Stimulated activated CD4-positive, alpha-beta T cell treated with anti-CD3 and anti-CD28 coated beads, Interleukin-4, amount 100 ng/mL, for 1 hour (primary cell): ENCODE data around the gene ATG4C.
"Not testable (repeated sequence)": the region's sequence is repeated elsewhere in the genome, so short reads cannot be mapped to it uniquely, and the experiment has no call there.

Source experiments
- DNase-seq: peaks from one replicate; pipeline ENCODE4 v3.0.0-alpha.2; 2020

ATG4C gene

DNA sequence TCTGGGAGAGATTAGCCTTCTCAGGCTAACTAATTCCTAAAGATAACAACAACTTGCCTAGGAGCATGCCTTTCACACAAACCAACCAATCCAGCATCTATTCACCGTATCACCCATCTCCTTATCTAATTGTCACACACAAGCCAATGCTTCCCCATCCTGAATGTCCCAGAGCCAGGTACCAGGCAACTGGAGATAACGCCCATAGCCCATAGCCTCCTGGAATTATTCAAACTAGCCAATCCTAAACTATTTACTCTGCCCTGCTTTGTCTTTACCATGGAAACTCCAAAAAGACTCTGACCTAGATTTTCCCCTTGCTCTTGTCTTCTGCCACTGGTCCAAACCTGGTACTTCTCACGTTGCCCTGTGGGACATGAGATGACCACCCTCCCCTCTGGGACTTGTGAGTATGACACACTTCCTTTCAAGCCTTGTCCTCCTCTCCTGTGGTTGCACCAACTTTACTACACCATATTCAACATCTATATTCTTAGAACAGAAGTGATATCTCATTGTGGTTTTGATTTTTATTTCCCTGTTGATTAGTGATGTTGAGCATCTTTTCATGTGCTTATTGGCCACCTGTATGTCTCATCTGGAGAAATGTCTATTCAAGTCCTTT is 8.8 kb upstream of the ATG4C start:
- DNase-seq = no peak

- no peak for DNase-seq
Measured at GRCh38 chr1:62778208-62778607, 5.7 kb upstream of the ATG4C start.

GRCh38 chr1:62781841-62782543 is 1.9 kb upstream of the ATG4C start:
- DNase-seq = no peak

GRCh38 chr1:62782544-62783212 is 1.3 kb upstream of the ATG4C start:
- not testable (repeated sequence) for DNase-seq

DNA sequence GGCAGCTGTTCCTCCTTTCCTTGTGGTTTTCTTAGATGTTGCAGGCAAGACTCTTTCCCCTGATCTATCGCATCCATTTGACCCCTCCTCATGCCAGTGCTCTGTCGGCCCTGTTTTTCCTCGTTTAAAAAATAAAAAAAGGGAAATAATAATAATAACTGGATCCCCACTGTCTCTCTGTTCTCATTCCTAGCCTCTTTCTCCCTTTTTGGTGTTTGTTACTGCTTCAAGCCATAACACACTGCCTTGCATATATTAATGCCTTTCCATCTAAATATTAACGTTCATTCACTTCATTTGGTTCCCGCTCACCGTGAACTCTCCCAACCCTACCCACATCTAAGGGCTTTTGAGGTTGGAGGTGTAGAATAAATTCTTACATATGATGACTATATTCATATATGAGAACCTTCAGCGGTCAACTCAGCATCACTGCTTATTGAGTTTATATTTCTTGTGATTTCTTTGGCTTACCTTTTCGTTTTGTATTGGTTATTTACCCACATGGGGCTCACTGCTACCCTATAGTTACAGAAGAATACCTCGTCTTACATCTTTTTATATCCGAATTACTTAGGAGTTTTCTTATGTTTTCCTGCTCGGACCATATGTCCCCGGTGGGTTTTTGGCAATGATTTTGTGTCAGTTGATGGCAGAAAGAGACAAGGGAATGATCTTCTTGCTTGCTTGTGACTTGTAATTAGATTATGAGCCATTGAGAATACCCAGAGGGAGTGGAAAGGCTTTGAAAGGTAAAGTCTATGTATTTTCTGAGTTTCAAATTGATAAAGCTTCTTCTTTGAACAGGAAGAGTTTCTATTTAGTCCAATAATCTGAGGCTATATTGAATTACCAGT is 805 bp downstream of the ATG4C start:
- DNase-seq = no peak

GRCh38 chr1:62790716-62791115 is 6.8 kb downstream of the ATG4C start:
- no peak for DNase-seq

DNA sequence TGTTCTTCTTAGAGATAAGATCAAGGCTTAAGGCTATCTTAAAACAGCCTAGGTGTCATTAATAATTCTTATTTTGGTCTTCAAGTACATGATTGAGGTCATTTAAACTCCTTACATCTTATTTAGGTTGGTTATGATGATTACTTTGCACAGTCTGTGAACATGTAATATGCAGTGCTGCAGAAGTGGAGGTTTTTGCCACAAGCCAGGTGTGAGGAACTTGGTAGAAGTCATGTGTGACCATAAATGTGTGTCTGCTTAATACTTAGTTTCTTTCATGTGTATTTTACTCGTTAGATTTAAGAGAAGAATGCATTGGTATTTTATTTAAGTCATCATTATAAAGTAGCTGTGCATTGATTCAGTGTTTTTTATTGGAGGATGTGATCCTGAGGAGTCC is 10.1 kb downstream of the ATG4C start:
- no peak for DNase-seq

GRCh38 chr1:62796221-62796620 is 12.3 kb downstream of the ATG4C start:
- no peak for DNase-seq

- DNase-seq = no peak
Measured at GRCh38 chr1:62799688-62800087, 15.8 kb downstream of the ATG4C start.

DNA sequence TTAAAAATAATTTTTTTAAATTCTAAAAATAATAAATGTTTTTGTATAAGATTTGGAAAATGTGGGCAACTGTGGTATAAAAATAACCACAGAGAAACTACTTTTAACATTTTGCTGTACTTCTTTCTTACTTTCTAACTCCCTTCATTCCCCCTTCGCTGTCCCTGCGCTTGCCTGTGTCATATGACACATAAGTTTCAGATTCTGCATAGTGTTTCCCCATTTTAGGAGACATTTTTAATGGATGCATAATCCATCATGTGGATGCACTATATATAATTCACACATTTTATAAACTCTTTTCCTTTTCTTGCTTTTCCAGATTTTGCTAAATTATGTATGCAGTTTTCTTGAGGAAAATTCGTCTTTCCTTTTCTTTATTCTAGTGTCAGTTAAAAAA is 16.3 kb downstream of the ATG4C start:
- DNase-seq = no peak

DNA sequence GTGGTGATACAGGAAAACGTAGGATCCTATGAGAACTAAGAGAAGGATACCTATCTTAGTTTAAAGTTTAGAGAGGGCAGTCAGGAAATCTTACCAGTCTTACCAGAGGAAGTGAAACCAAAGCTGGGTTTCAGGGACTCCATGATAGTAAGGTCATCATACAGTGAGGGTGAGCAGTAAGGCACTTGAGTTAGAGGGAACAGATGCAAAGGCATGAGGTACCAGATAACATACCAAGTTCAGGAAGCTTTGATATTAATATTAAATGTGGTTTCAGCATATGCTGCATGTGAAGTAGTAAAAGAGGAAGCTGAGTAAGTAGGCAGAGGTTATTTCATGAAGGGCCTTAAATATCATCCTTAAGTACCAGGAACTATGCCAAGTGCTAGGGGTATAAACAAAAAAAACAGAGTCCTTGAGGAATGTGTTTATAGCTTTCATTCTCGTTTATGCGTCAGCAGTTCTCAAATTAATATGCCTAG is 16.9 kb downstream of the ATG4C start:
- DNase-seq = no peak

- DNase-seq = no peak
Measured at GRCh38 chr1:62809788-62810187, 25.9 kb downstream of the ATG4C start.

- DNase-seq = no peak
Measured at GRCh38 chr1:62810420-62811274, 26.7 kb downstream of the ATG4C start.

- no peak for DNase-seq
Measured at GRCh38 chr1:62823556-62823955, 39.6 kb downstream of the ATG4C start.

- no peak for DNase-seq
Measured at GRCh38 chr1:62826901-62827300, 43.0 kb downstream of the ATG4C start.

- DNase-seq = not testable (repeated sequence)
Measured at GRCh38 chr1:62827786-62828185, 43.9 kb downstream of the ATG4C start.

- DNase-seq = no peak
Measured at GRCh38 chr1:62832276-62832675, 48.3 kb downstream of the ATG4C start.

DNA sequence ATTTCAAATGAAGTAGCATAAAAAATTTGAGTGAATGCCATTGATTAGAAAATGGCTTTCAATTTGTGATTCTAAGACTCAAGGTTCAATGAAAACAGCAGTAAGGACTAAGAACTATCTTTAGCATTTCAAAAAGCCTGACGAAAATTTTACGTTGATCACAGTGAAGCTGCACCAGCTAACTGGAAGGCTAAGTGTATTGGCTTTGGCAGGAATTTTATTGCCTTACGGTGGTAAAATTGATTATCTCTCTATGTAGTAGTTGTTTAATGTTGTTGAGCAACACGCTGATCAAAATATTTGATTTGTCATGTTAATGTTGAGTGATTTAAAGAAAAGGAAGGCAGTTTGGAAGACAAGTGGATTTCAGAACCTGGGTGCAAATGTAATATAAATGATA is 49.6 kb downstream of the ATG4C start:
- no peak for DNase-seq

GRCh38 chr1:62834400-62834961 is 50.5 kb downstream of the ATG4C start:
- DNase-seq = no peak

- DNase-seq = no peak
Measured at GRCh38 chr1:62836856-62837540, 53.1 kb downstream of the ATG4C start.

GRCh38 chr1:62840555-62840954 is 56.6 kb downstream of the ATG4C start:
- DNase-seq = no peak
